GM19463 (cell line): ENCODE measurements around the gene CKAP4.

Source experiments
- ATAC-seq: cut with Tn5 transposase; IDR thresholded peaks from one replicate; pipeline ENCODE4 v1.9.1; 2021; ENCODE audit warnings: mild to moderate bottlenecking, moderate library complexity; ENCODE audit not compliant: unreplicated experiment

The CKAP4 gene

DNA sequence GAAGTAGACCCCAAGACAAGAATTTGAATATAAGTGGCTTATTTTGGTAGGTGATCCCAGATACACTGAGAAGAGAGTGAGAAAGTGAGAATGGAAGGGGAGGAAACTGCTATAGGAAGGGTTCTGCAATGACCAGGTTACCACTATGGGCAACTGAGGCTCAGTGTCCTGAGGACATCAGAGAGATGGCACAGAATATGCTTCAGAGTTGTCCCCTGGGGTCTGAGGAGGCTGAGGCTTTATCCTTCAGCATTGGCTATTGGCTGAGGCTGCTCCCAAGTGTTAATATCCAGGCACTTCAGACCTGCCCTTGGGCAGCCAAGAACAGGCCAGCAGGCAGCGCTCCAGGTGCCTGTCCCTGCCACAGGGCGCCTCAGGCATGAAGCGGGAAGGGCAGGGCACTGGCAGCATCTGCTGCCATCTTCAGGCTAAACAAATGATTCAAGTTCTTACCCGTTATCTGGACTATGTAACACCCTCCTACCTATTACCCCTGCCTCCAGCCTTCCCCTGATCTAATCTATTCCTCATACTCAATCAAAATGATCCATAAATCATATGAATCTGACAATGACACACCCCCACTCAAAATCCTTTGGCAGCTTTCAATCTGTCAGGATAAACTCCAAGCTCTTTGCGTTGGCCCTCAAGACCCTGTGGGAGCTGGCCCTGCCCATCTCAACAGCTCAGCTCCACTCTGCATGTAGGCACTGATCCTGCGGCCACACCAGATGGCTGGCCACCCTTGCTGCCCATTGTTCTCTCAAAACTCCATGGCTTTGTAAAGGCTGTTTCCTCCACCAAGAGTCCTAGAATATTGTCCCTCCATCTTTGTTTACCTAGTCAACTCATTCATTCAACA, 42.4 kb downstream of the CKAP4 start:
- ATAC-seq: no peak

DNA sequence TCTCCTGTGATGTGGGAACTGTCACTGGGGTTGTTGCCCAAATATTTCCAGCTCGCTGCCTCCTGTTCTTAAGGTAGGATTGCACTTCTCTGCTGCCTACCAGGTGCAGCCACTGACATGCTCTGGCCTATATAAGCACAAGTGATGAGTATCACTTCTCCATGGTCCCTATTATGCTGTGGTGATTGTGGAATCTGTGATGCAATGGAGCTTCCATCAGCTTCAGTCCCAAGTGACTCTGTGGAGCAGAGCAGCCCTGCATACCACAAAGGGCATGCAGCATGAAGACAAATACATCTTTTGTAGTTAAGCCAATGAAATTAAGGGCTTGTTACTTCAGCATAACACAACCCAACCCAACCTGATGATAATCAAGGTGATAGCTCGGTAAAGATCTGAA, 43.5 kb downstream of the CKAP4 start:
- ATAC-seq: no peak

DNA sequence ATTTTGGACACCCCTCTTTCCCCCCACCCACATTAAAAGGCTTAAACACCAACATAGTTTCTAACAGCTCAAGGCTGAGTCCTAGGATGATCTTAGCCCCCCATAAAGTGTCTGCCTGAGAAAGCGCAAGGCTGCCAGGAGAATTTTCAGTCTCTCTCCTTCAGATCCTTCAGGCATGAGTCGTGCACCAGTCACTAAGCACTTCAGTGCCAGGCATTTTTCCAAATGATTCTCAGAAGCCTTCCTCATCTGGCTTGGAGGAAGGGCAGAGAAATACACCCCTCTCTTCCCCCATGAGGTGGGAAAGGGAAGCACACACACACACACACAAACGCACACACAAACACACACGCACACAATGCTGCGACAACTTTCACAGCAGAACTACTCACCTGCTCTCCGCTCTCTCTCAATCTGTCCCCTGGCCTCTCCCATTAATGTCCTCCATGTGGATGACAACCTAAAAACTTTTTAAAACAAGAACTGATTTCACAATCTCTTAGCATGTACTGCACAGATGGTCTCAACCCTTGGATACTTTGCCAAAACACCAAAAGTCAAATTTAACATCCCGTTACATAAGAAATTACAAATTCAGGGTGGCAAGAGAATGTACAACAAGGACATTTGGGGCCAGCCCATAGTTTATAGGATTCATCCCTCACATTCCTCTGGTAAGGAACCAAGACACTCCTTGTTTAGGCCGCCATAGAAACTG, 49.8 kb downstream of the CKAP4 start:
- ATAC-seq: no peak

DNA sequence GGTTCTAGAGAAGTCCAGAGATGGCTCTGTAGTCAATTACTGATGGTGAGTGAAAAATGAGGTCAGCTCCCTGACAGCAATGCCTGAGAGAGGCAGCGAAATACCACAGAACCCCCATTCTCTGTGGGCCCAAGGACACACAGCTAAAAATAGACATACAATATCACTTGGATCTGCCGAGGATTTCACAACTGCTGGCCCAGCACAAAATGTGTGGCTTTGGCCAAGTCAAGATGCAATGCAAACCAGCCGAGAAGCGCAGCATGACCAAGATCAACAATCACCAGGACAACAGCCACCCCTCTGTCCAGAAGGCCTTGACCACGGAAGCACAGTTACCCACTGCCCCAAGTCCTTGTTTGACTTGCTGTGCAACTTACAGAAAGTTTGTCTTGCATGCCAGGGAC, 52.2 kb downstream of the CKAP4 start:
- no peak for ATAC-seq

DNA sequence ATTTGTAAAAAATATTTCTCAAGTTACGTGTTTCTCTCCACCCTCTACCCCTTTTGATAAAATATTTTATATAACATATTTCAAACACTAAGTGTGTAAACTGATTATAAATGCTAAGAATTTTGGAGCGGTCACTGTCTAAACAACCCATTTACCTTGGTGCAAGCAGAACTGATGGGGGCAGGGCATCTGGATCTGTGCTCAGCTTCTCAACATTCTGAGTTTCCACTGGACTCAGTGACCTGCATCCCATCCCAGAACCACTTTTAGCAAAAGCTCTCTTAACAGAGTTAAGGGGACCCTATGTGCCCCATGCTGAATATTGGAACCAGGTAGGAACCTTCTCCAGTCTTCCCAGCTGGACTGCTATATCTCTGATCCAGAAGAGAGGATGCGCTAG, 53.5 kb downstream of the CKAP4 start:
- no peak for ATAC-seq

DNA sequence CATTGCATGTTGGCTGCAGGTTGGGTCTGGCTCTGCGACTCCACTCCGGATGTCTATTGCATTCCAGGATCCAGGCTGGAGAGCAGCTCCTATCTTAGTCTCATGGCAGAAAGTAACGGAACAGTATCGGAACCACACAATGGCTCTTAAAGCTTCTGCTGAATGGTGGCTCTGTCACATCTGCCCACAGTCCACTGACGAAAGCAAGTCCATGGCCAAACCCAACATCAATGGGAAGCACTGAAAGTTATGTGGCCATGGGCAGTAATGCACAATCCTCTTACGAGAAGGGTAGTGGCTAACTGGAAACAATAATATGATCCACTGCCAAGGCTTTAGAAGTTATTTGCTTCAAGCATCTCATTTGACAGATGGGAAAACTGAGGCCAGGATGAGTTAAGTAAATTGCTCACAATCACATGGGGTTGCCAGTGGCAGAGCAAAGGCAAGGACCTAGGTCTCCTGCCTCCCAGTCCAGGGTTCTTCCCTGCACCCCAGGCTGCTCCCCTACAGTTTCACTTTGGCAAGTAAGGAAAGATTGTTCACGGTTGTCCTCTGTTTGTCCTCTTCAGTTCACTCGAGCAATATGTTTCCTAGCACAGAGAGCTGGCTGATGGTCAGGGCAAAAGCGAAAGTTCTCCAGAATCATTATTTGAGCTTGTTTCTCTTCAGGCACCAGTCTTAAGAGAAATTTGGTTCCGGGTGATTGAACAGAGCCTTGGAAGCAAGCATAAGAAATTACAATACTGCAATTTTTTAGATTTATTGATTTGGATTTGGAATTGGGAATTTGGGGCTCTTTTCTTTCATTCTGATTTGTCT, 54.2 kb downstream of the CKAP4 start:
- ATAC-seq: no peak

DNA sequence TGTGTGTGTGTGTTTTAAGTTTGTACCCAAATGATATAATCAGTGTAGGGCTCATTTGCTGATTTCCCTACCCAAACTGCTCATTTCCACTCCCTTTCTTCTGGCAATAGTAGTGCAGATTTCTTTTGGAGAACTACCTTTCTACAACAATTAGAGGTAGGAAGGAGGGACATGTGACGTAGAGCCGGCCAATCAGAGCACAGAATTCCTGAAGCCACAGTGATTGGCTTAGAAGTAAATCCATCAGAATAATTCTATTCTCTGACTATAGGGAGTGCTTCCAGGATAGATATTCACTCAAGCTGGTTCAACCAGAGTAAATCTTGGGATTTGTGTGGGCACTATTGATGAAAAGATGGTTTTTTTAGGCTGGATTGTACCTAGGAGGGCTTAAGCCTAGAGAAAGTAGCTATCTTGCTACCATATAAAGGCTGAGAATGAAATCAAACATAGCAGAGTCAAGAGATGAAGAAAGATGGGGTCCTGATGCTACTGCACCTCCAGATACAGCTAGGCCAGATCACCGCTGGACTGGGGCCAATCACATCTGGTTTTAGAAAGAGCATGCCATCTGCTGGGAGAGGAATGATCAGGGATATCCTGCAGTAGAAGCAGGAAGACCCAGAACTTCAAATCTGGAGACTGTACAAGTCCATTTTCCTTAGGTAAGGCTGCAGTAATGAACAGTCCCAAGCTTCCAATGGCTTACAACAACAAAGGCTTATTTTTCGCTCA, 55.0 kb downstream of the CKAP4 start:
- no peak for ATAC-seq

DNA sequence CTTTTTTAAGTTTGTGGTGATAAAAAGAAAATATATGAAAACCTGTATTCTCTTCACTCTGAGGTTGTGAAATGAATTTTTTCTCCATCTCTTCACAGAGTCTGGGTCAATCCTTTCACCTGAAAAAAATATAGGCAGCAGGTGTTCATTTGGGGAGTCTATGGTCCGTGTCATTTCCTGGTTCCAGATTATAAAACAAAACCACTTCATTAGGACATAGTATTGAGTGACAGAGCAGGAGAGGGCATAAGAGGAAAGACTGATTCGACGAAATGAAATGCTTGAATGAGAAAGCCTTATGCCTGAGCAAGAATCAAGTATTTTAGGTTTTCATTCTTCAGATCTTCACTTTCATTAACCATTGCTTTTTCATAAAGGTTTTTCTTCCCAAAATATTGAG, 57.2 kb downstream of the CKAP4 start:
- no peak for ATAC-seq

DNA sequence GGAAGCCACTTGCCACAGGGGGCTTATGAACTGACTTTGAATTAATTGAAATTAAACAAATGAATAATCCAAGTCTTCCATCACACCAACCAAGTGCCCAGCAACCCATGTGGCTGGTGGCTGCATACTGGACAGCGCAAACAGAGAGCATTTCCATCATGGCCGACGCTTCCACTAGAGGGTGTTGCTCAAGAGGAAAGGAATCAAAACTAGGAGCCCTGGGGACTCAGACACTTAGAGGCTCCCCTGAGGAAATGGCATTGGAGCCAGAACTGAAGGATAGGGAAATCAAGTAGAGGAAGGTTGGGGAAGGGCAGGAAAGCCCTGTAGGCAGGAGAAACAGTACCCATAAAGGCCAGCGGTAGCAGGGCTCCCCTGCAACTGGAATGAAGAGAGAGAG, 58.5 kb downstream of the CKAP4 start:
- ATAC-seq: no peak

DNA sequence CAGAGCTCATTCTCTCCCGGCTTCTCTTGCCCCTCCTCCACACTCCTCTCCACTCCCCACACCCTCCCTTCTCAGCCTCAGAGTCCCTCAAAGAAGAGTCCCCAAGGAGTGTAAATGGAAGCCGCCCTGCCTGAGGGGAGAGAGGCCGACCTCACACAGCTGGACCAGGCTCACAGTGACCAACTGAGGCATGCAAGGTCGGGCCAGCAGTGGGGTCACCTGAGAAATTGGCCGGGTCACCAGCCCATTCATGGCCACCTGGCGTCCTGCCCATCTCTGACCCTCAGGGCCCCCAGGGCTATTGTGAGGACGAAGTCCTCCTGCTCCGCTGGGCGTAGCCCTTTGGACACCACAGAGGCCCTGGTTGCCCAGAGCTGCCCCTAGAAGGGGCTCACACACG, 59.6 kb downstream of the CKAP4 start:
- ATAC-seq: no peak
